Measurements from ENCODE around the gene RNF114.
A peak's percentile ranks its signal among the peaks of the same experiment; 100 is the strongest.
"Not testable (repeated sequence)": the region's sequence is repeated elsewhere in the genome, so short reads cannot be mapped to it uniquely, and the experiment has no call there.

The RNF114 gene

DNA sequence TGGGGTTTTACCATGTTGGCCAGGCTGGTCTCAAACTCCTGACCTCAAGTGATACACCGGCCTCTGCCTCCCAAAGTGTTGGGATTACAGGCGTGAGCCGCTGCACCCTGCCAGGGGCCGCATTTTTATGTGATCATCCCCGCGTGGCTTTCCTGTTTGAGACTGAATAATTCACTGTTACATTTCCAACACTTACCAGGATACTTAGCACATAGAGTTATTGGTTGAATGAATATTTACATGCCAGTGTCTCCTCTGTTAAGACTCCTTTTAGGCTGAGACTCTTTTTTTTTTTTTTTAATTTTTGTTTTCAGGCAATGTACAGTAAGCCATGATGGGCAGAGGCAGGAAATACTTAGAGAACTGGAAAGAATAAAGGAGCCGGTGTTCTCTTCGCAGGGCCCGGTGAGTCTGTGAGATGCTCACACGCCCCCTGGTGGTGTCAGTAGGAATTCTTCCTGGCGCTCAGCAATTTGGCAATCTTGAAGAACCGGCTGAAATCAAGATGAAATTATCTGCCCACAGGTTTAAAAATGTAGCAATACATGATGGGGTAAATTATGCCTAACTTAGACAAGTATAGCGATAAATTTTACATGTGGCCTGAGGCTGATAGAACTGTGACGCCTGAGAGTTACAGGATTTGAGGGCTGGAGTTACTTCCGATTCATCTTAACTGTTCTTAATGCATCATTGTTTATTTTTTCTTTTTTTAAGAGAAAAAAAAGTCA, 7.6 kb upstream of the RNF114 start:
- FAIRE-seq: peak; percentile 28

GRCh38 chr20:49929142-49929494, 7.1 kb upstream of the RNF114 start:
- no peak for FAIRE-seq

DNA sequence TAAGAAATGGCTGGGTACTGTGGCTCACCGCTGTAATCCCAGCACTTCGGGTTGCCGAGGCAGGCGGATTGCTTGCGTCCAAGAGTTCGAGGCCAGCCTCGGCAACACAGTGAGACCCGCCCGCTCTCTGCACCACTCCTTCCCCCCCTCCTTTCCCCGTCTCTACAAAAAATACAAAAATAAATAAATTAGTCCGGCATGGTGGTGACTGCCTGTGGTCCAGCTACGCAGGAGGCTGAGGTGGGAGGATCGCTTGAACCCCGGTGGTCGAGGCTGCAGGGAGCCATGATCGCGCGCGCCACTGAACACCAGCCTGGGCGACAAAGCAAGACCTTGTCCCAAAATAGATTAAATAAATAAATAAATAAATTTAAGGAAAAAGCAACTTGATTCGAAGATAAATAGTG, 448 bp upstream of the RNF114 start:
- FAIRE-seq: no peak

DNA sequence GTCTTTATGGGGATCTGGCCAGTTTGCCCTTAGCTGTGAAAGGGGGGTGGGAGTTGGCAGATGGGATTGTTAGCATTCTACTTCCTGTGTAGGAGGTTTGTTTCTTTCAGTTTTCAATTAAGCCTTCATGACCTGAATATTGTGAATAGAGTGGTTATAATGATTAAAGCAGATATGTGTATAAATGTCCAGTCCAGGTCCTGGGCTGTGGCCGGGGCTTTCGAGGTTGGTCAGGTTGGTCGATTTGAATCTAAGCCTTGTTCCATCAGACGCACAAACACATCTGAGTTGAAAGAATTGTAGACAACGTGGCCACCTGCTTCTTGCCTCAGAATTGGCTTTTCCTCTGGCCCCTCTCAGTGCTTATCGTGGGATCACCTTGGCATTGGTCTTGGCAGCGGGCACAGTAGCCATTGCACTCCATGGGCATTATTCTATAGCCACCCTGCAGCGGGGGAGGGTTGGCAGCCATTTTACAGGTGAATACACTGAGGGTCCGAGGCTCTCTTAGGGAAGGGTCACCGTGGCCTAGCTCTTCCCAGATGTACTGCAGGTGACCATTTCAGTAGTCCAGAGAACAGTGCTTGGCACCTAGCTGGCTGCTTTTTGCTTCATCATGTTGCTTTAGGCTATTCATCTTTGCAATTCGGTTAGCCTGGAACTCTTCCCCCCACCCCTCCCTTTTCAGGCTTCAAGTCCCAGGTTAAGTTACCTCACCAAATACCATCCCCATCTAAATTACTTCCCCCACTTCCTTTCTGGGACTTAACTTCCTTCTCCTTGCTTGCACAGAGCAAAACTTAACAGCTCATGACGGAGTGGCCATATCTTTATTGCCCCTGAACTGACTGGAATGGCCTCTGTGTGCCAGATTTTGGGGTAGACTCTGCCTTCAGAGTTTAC, 1.1 kb downstream of the RNF114 start:
- no peak for FAIRE-seq

DNA sequence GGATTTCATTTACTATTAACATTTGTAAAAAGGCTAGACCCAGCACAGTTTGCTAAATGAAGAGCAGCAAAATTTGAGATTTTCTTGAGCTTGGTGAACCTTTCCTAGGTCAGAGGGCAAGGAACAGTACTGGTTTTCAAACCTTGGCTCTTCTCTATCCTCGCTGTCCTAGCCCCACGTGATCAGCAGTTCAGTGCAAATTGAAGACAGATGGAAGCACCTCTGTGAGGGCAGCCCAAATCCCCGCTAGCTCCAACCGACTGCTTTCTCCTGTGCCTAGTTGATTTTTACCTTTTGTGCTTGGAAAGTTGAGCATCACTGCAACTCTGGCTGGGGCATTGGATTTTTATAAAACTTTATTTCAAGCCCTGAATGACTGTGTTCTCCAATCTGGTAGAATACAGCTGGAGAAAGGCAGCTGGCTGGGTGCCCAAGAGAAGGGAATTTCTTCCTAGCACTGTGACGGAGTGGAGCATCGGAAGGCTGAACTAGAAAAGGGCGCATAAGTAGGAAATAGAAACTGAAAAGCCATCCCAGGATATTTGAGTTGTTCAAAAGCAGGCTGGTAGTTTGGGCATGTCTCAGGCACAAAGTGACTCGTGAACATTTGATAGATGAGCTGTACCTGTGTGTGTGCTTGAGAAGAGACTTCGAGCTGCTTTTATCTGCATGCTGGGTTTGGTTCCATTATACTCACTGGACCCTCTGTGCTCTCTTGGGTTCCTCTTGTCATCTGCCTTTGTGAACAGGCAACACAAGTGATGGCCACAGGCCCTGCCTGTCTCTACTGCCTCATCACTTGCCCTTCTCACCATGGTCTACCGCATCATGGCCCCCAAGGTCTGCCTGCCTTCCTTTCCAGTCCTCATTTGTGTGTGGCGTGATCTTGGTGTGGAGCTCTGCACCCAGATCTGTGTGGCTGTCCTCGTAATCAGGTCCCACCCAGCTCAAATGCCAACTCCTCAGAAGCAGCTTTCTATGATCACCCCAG, 2.3 kb downstream of the RNF114 start:
- no peak for FAIRE-seq

- FAIRE-seq: no peak
Measured at GRCh38 chr20:49941456-49941855, 5.3 kb downstream of the RNF114 start.

- FAIRE-seq: no peak
Measured at GRCh38 chr20:49942303-49942702, 6.1 kb downstream of the RNF114 start.

DNA sequence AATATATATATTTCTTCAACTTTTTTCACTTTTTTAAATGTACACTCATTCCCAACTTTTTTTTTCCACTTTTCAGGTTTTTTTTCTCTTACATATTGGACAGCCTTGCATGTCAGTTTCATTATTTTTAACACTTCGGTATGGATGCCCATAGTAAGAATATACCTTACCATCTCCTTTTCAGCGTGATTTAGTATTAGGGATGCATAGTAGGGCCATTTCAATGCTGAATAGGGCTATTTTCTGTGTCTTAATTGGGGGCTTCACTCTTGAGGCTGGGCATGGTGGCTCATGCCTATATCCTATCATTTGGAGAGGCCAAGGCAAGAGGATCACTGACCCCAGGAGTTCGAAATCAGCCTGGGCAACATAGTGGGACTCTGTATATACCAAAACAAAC, 6.7 kb downstream of the RNF114 start:
- no peak for FAIRE-seq

GRCh38 chr20:49945306-49945700, 9.1 kb downstream of the RNF114 start:
- FAIRE-seq: no peak

DNA sequence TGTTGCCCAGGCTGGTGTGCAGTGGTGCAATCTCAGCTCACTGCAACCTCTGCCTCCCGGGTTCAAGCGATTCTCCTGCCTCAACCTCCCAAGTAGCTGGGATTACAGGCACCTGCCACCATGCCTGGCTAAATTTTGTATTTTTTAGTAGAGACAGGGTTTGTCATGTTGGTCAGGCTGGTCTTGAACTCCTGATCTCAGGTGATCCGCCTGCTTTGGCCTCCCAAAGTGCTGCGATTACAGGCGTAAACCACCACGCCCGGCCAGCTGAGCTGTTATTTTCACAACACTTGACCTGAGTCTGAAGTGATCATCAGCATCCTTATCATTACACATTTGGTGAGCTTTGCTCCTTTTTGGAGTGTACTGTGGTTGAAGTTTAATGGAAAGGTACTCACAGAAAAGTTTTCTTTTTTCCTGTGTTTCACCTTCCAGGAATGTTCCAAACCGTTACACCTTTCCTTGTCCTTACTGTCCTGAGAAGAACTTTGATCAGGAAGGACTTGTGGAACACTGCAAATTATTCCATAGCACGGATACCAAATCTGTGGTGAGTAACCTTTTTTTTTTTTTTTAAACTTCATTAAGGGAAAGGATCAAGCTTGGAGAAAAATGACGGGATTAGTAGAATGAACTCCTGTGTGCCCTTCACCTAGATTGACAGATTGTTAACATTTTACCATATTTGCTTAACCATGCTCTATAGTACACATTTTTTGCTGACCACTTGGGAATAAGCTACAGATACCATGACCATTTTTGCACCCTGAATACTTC, 9.7 kb downstream of the RNF114 start:
- no peak for FAIRE-seq

DNA sequence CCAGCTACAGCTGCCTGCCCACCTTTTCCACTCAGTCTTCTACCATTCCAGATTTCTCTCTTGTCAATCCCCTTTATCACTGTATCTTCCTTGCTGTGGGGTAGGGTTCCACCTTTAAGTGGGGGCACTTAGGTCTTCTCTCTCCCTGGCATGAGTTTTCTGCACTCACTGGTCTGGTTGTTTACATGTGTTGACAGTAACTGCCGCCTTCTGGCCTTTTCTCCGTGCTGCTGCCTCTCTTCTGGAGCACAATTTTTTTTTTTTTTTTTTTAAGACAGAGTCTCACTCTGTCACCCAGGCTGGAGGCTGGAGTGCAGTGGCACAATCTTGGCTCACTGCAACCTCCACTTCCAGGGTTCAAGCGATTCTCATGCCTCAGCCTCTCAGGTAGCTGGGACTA, 12.0 kb downstream of the RNF114 start:
- FAIRE-seq: no peak

DNA sequence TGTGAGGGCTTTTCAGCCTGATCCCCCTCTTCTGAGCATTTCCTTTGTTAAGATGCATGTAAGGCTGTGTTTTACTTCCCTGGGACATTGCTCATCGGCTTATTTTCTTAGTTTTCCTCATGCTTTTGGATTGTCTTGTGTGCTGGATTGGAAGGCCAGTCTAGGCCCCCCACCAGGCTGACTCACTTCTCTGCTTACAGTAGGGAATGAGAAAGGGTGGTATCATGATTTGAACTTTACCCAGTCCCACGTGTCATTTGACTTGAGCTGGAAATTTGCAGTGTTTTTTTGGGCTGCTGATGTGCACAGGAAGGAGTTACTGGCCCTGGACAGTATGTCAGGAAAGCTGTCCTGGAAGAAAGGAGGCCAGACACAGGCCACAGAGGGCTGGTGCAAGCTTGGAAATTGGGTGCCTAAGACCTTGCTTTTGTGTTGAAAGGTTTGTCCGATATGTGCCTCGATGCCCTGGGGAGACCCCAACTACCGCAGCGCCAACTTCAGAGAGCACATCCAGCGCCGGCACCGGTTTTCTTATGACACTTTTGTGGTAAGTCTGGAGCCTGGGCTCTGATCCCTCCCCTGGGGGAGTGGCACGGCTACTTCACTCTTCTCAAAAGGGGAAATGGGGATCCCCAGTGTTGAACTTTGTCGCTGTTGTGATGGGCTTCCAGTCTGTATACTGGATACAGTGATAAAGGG, 12.8 kb downstream of the RNF114 start:
- no peak for FAIRE-seq

DNA sequence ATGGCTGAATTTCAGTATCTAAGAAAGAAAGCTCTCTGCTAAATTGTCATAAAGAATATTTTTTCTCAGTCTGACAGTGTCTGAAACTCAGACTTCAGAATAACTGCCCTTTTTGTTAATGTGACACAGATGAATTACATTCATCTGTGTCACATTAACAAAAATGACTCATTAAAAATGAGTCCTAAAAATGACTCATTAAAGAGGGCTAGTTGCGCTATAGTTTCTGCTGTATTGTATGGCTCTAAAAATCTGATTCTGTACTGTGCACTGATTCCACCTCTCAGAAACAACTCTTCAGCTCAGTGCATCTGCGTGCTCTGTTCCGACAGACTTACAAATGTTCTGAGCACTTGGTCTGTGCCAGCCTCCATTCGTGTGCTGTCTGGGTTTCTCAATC, 15.0 kb downstream of the RNF114 start:
- no peak for FAIRE-seq

GRCh38 chr20:49955167-49955566, 19.0 kb downstream of the RNF114 start:
- FAIRE-seq: no peak

DNA sequence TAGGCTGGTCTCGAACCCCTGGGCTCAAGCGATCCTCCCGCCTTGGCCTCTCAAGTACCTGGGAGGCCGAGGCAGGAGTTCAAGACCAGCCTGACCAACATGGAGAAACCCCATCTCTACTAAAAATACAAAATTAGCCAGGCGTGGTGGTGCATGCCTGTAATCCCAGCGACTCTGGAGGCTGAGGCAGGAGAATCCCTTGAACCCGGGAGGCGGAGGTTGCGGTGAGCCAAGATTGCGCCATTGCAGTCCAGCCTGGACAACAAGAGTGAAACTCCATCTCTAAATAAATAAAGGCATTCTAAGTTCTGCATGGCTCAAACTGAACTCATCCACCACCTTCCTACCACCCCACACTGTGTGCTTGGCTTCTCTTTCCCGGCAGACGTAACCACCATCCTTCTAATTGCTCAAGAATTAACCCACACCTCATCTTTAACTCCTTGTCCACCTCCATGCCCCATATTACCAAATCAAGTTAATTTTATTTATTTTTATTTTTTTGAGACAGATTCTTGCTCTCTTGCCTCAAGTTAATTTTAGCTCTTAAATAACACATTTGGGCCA, 19.7 kb downstream of the RNF114 start:
- not testable (repeated sequence) for FAIRE-seq

- FAIRE-seq: no peak
Measured at GRCh38 chr20:49956689-49957088, 20.5 kb downstream of the RNF114 start.

DNA sequence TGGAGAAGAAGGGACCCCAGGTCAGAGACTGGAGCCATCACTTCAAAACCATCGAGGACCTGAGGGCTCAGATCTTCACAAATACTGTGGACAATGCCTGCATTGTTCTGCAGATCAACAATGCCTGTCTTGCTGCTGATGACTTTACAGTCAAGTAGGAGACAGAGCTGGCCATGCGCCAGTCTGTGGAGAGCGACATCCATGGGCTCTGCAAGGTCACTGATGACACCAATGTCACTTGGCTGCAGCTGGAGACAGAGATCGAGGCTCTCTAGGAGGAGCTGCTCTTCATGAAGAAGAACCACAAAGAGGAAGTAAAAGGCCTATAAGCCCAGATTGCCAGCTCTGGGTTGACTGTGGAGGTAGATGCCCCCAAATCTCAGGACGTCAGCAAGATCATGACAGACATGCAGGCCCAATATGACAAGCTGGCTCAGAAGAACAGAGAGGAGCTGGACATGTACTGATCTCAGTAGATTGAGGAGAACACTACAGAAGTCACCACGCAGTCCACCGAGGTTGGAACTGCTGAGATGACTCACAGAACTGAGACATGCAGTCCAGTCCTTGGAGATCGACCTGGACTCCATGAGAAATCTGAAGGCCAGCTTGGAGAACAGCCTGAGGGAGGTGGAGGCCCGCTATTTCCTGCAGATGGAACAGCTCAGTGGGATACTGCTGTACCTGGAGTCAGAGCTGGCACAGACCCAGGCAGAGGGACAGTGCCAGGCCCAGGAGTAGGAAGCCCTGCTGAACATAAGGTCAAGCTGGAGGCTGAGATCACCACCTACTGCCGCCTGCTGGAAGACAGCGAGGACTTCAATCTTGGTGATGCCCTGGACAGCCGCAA, 21.1 kb downstream of the RNF114 start:
- FAIRE-seq: not testable (repeated sequence)

GRCh38 chr20:49961413-49961812, 25.2 kb downstream of the RNF114 start:
- no peak for FAIRE-seq

GRCh38 chr20:49964964-49965780, 29.0 kb downstream of the RNF114 start:
- no peak for FAIRE-seq
